Breast epithelium (tissue), 3 donors: Measurements from ENCODE around the gene CSNK1G1.

ENCODE experiments used
- CTCF ChIP-seq, 3 donors: fragments of 450-650 bp; IDR thresholded peaks; one replicate each; pipeline ENCODE4 v1.5.1; 2016 to 2017; ENCODE audit warnings: antibody characterized with exemption in 3 of 3, mild to moderate bottlenecking in 3 of 3, moderate library complexity in 3 of 3
- POLR2A ChIP-seq: fragments of 450-650 bp; IDR thresholded peaks from one replicate; pipeline ENCODE4 v1.6.1; 2016; ENCODE audit warnings: antibody characterized with exemption, mild to moderate bottlenecking, moderate library complexity

- TF ChIP-seq CTCF (IDR thresholded peaks at IDR 0.05) (no peak), POLR2A (no peak)
Observed at GRCh38 chr15:64149424-64149823, 206.5 kb downstream of the CSNK1G1 start.
